ENCODE data around the gene SLC37A1.
"Not testable (repeated sequence)": the region's sequence is repeated elsewhere in the genome, so short reads cannot be mapped to it uniquely, and the experiment has no call there.

The SLC37A1 gene

GRCh38 chr21:42624095-42624790 is 110.6 kb downstream of the SLC37A1 start:
- no peak for FAIRE-seq

GRCh38 chr21:42624936-42625335 is 111.3 kb downstream of the SLC37A1 start:
- no peak for FAIRE-seq

DNA sequence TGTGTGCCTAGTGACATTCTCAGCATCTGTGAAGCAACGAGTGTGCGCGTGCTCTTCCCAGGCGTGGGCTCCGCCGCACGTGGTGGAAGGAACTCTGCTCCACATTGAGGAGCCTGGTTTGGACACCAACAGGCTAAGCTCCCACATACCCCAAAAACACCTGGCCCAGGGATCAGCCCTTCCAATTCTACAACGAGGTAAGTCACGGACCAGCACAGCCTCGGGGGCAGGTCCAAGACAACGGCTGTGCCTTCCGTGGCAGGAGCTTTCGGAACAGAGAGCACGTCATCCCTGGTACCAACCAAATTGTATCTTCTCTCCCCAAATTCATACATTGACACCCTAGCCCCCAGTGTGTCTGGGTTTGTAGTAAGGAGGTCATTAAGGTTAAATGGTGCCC is 112.5 kb downstream of the SLC37A1 start:
- no peak for FAIRE-seq

DNA sequence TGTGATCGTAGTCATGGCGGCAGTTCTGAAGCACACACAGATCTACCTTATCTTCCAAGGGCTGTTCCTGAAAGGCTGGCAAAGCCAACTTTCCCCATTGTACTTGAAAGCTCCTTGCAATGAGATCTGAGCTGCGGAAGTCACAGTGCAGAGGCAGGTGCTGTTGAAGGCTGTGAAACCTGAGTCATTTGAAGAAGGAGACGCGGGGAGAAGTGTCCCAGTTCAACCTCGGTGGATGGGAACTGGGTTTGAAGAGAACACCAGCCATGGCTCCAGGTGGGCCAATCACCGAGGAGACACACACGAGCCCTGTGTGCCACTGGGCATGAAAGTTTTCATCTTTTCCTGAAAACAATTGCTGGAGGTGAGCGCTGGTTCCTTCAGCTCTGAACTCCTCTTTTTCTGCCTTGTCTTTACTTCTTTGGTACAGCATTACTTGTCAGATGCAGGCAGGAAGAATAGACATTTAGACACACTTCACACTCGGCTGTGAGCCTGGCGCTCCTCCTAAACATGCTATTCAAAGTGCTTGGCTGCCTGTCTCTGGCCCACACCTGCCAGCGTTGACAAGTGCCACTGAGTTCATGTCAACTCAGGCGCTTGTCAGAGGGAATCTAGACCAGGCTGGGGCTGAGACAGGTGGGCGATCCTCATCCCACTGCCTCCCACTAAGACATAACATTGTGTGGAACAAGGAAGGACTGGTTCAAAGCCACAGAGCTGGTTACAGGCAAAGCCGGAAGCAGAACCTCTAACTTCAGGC is 114.1 kb downstream of the SLC37A1 start:
- FAIRE-seq = no peak

- FAIRE-seq = not testable (repeated sequence)
These were observed 114.9 kb downstream of the SLC37A1 start for GRCh38 chr21:42628466-42629061.

DNA sequence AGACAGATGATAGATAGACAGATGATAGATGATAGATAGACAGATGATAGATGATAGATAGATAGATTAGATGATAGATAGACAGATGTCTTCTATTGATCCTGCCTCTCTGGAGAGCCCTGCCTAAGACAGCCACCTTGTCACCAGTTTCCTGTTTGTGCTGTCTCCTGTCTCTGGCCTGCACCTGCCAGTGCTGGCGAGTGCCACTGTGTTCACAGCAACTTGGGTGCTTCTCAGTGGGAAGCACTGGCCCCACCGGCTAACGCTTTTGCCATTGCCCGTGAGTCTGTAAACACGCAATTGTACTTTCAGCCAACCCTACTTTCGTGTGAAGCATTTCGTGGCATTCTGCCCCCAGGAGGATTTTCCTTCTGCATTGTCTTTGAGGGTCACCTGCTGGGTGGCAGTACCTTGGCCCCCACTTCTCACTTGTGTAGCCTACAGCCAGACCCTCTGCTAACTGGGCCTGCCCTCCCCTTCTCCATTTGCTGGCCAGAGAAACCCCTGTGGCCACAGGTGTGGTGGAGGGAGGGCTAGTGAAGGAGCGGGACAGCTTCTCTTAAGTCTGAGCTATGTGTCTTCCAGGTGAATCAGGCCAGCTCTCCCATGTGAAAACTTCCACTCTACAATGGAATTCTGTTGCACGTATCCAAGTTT is 116.4 kb downstream of the SLC37A1 start:
- FAIRE-seq = no peak

- FAIRE-seq = no peak
These were observed 117.0 kb downstream of the SLC37A1 start for GRCh38 chr21:42630626-42631025.
